A204.1 (cell line): ENCODE data around the gene ABI3.

ENCODE experiments used
- FAIRE-seq: peaks from 2 replicates; lab custom pipeline; 2012; peaks lifted over from hg19 to GRCh38; lab: Jason Lieb, UNC

The ABI3 gene

GRCh38 chr17:49225554-49226236 lies 15.2 kb downstream of the ABI3 start:
- no peak for FAIRE-seq

GRCh38 chr17:49226771-49227435 lies 16.4 kb downstream of the ABI3 start:
- FAIRE-seq = no peak

GRCh38 chr17:49227436-49228261 lies 17.1 kb downstream of the ABI3 start:
- FAIRE-seq = no peak

GRCh38 chr17:49229076-49229804 lies 18.7 kb downstream of the ABI3 start:
- FAIRE-seq = no peak

GRCh38 chr17:49229805-49230600 lies 19.5 kb downstream of the ABI3 start:
- no peak for FAIRE-seq

- FAIRE-seq = no peak
These were observed 20.4 kb downstream of the ABI3 start, which contains the start of gene PHOSPHO1 for GRCh38 chr17:49230636-49231562. TSS of gene PHOSPHO1 (minus strand) at chr17:49230787. CDS start at chr17:49226691, 4,096 bp downstream.

GRCh38 chr17:49231563-49231894 lies 21.0 kb downstream of the ABI3 start:
- no peak for FAIRE-seq

GRCh38 chr17:49234509-49235080 lies 24.1 kb downstream of the ABI3 start:
- no peak for FAIRE-seq

- FAIRE-seq = no peak
These were observed 25.4 kb downstream of the ABI3 start for GRCh38 chr17:49235896-49236295.

GRCh38 chr17:49239963-49240362 lies 29.5 kb downstream of the ABI3 start:
- no peak for FAIRE-seq

- no peak for FAIRE-seq
These were observed 30.1 kb downstream of the ABI3 start for GRCh38 chr17:49240619-49241018.

GRCh38 chr17:49241040-49241439 lies 30.5 kb downstream of the ABI3 start:
- no peak for FAIRE-seq

GRCh38 chr17:49241692-49242397 lies 31.3 kb downstream of the ABI3 start:
- no peak for FAIRE-seq

GRCh38 chr17:49242813-49243212 lies 32.3 kb downstream of the ABI3 start:
- no peak for FAIRE-seq

- FAIRE-seq = no peak
These were observed 34.3 kb downstream of the ABI3 start for GRCh38 chr17:49244839-49245238.

GRCh38 chr17:49247944-49248343 lies 37.4 kb downstream of the ABI3 start:
- no peak for FAIRE-seq

GRCh38 chr17:49249292-49249794 lies 38.8 kb downstream of the ABI3 start:
- FAIRE-seq = no peak

- no peak for FAIRE-seq
These were observed 39.5 kb downstream of the ABI3 start for GRCh38 chr17:49249890-49250522.
